OCI-LY3 (cell line): Measurements from ENCODE around the gene SLC44A1.

Experiments
- H2AFZ ChIP-seq: fragments of 200-600, 300-600 bp; shearing (Covaris generic); 2 replicates; pipeline ENCODE4 v1.6.0; 2014; ENCODE audit warnings: antibody characterized with exemption, low read depth, low read length
- H3K27ac ChIP-seq: fragments of 200-600, 300-600 bp; sonication (generic); 2 replicates; pipeline ENCODE4 v1.5.1; 2014; ENCODE audit warnings: mild to moderate bottlenecking, low read length, moderate library complexity, mixed read lengths
- H3K27me3 ChIP-seq: fragments of 200-600, 300-600 bp; sonication (generic); 2 replicates; pipeline ENCODE4 v1.6.1; 2014; ENCODE audit warnings: low read depth, low read length, mixed read lengths
- H3K36me3 ChIP-seq: fragments of 200-600, 300-600 bp; sonication (generic); replicated peaks from 2 replicates; pipeline ENCODE3; 2014; ENCODE audit warnings: low read depth, low read length, mixed read lengths
- H3K4me1 ChIP-seq: fragments of 300-600, 200-600 bp; sonication (generic); 2 replicates; pipeline ENCODE4 v1.6.1; 2014; ENCODE audit warnings: low read length, mixed read lengths
- H3K4me2 ChIP-seq: fragments of 200-600, 300-600 bp; sonication (generic); 2 replicates; pipeline ENCODE4 v1.6.1; 2014; ENCODE audit warnings: low read length, mixed read lengths
- H3K4me3 ChIP-seq: fragments of 300-600, 200-600 bp; sonication (generic); 2 replicates; pipeline ENCODE4 v1.5.1; 2014; ENCODE audit warnings: antibody characterized with exemption, mild to moderate bottlenecking, low read length, moderate library complexity
- H3K79me2 ChIP-seq: fragments of 300-600, 200-600 bp; shearing (Covaris generic); 2 replicates; pipeline ENCODE4 v1.6.1; 2014; ENCODE audit warnings: mild to moderate bottlenecking, low read length, mixed read lengths
- H3K9ac ChIP-seq: fragments of 300-600, 200-600 bp; shearing (Covaris generic); 2 replicates; pipeline ENCODE4 v1.6.0; 2014; ENCODE audit warnings: mild to moderate bottlenecking, low read length, moderate library complexity
- H3K9me3 ChIP-seq: fragments of 200-600, 300-600 bp; shearing (Covaris generic); 2 replicates; pipeline ENCODE4 v1.6.1; 2014; ENCODE audit warnings: low read length, mixed read lengths; ENCODE audit not compliant: insufficient read depth
- H4K20me1 ChIP-seq: fragments of 200-600, 300-600 bp; sonication (generic); 2 replicates; pipeline ENCODE4 v1.6.1; 2016; ENCODE audit warnings: low read length, mixed read lengths; ENCODE audit not compliant: insufficient read depth
- EZH2phosphoT487 ChIP-seq: fragments of 200-600 bp; shearing (Covaris generic); IDR thresholded peaks from 2 replicates; pipeline ENCODE4 v1.6.1; 2018; ENCODE audit warnings: antibody characterized with exemption, mixed run types, low read depth
- TF ChIP-seq, protein P1 (sequence below): fragments of 200-600, 300-600 bp; sonication (generic); IDR thresholded peaks from 2 replicates; pipeline ENCODE4 v1.5.1; 2014; ENCODE audit warnings: antibody characterized with exemption, low read length, low read depth

Gene SLC44A1

GRCh38 chr9:105291422-105291859, 47.0 kb downstream of the SLC44A1 start:
- H3K4me3 ChIP-seq: no peak overlapping the region
- H3K36me3 ChIP-seq: no peaks in the 10 kb centered on the region
- H3K9ac ChIP-seq: no peak overlapping the region
- no peak overlapping the region for H2AFZ ChIP-seq
- peaks cover 26% of the 10 kb centered on the region for H3K4me1 ChIP-seq
- H3K79me2 ChIP-seq: peaks cover 46% of the 10 kb centered on the region
- H3K27me3 ChIP-seq: no peaks in the 10 kb centered on the region
- no peak overlapping the region for H3K27ac ChIP-seq
- H3K9me3 ChIP-seq: no peaks in the 10 kb centered on the region
- H3K4me2 ChIP-seq: no peak overlapping the region
- no peaks in the 10 kb centered on the region for H4K20me1 ChIP-seq
- TF ChIP-seq, protein P1, sequence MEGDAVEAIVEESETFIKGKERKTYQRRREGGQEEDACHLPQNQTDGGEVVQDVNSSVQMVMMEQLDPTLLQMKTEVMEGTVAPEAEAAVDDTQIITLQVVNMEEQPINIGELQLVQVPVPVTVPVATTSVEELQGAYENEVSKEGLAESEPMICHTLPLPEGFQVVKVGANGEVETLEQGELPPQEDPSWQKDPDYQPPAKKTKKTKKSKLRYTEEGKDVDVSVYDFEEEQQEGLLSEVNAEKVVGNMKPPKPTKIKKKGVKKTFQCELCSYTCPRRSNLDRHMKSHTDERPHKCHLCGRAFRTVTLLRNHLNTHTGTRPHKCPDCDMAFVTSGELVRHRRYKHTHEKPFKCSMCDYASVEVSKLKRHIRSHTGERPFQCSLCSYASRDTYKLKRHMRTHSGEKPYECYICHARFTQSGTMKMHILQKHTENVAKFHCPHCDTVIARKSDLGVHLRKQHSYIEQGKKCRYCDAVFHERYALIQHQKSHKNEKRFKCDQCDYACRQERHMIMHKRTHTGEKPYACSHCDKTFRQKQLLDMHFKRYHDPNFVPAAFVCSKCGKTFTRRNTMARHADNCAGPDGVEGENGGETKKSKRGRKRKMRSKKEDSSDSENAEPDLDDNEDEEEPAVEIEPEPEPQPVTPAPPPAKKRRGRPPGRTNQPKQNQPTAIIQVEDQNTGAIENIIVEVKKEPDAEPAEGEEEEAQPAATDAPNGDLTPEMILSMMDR: no peak
- TF ChIP-seq EZH2phosphoT487: no peak

DNA sequence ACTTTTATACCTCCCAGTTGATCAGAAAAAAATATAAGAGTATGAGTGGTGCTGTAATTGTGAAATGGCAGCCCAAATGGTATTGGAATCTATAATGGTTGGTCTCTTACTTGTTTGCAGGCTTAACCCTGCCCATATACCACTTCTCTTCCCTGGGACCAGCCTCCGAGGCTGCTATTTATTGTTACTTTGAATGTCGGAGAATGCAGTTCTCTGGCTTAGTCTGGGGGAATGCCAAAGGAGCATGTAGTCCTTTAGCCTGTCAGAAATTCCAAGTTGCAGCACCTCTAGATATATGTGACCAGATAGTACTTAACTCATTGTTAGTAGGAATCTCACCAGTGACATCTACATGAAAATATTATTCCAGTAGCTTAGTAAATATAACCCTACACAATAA, 47.5 kb downstream of the SLC44A1 start:
- TF ChIP-seq, protein P1: no peak
- no peak for TF ChIP-seq EZH2phosphoT487
- H3K4me1 ChIP-seq: peaks cover 27% of the 10 kb centered on the region

DNA sequence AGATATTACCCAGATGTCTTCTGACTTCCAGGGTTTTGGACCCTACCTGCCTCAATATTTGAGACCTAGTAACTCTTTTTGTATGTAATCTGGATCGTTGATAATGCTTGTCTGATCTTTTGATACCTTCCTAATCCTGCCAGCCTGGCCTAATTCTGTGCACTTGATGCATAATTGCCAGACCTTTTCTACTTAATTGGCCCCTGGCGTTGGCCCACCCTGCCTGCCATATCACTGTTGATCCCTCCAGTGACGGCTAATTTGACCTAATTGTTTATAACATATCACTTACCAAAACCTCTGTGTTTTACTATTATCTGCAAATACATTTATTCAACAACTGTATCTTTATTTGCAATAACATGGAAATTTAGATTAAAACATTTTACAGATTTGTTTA, 49.0 kb downstream of the SLC44A1 start:
- peaks cover 64% of the 10 kb centered on the region for H3K79me2 ChIP-seq
- H3K9me3 ChIP-seq: no peaks in the 10 kb centered on the region
- H3K4me3 ChIP-seq: no peak overlapping the region
- peaks cover 27% of the 10 kb centered on the region for H3K4me1 ChIP-seq
- H2AFZ ChIP-seq: no peak overlapping the region
- TF ChIP-seq EZH2phosphoT487: no peak
- TF ChIP-seq, protein P1: no peak
- no peak overlapping the region for H3K27ac ChIP-seq
- H3K27me3 ChIP-seq: no peaks in the 10 kb centered on the region
- H3K4me2 ChIP-seq: no peak overlapping the region
- H3K9ac ChIP-seq: no peak overlapping the region
- peaks cover 4% of the 10 kb centered on the region for H3K36me3 ChIP-seq
- no peaks in the 10 kb centered on the region for H4K20me1 ChIP-seq

More for the DNA sequence above, 47.5 kb downstream of the SLC44A1 start:
- Histone ChIP-seq H3K36me3 (no peaks in the 10 kb centered on the region), H2AFZ (no peak overlapping the region), H3K27me3 (no peaks in the 10 kb centered on the region), H3K9me3 (no peaks in the 10 kb centered on the region), H3K9ac (no peak overlapping the region), H3K79me2 (peaks cover 49% of the 10 kb centered on the region), H3K27ac (no peak overlapping the region), H3K4me3 (no peak overlapping the region), H3K4me2 (no peak overlapping the region), H4K20me1 (no peaks in the 10 kb centered on the region)

- H3K27me3 ChIP-seq: no peaks in the 10 kb centered on the region
- no peak for TF ChIP-seq EZH2phosphoT487
- TF ChIP-seq, protein P1: no peak
- peaks cover 71% of the 10 kb centered on the region for H3K79me2 ChIP-seq
- peaks cover 44% of the 10 kb centered on the region for H3K4me1 ChIP-seq
- no peak overlapping the region for H3K27ac ChIP-seq
- H4K20me1 ChIP-seq: no peaks in the 10 kb centered on the region
- H3K9me3 ChIP-seq: no peaks in the 10 kb centered on the region
- peak overlapping the region; percentile 12 for H3K4me2 ChIP-seq
- H3K9ac ChIP-seq: no peak overlapping the region; the same call in 1 of the 2 replicates
- H2AFZ ChIP-seq: no peak overlapping the region
- no peak overlapping the region for H3K4me3 ChIP-seq
- peaks cover 4% of the 10 kb centered on the region for H3K36me3 ChIP-seq
These were observed 50.7 kb downstream of the SLC44A1 start for GRCh38 chr9:105295201-105295550.
